ENCODE data around the gene RASGRF2.
A peak's percentile ranks its signal among the peaks of the same experiment; 100 is the strongest.
"Not testable (repeated sequence)": the region's sequence is repeated elsewhere in the genome, so short reads cannot be mapped to it uniquely, and the experiment has no call there.

Gene RASGRF2

GRCh38 chr5:80982093-80982492, 21.9 kb downstream of the RASGRF2 start:
- DNase-seq (ENCODE audit: low read depth in 2 of 2) = no peak

DNA sequence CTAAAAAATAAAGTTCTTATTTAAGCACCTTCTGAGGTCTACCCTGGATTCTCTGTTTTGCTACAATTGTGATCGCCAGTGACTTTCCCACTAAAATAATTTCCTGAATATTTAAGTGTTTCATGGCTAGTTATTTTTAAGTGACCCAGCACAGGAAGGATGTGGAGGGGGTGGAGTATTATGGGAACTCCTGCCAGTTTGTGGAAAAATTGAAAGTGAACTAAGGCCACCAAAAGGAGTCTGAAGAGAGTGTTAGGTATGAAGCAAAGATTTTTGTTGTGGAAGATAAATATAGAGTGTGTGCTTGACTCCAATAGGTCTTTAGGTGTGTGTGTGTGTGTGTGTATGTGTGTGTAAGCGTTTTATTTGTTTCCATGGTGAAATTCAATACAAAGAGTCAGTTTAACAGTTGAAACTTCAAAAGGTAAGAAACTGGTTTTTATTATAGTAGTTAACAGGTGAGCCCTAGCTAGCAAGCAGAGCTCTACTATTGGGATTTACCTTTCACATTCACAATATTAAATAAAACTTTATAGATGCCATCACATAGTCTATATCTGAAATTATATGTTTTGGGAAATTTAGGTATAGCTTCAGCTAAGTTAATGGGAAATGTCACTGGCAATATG, 25.6 kb downstream of the RASGRF2 start:
- DNase-seq (ENCODE audit: low read depth in 2 of 2) = no peak

- DNase-seq (ENCODE audit: low read depth in 2 of 2) = no peak
These were observed 26.2 kb downstream of the RASGRF2 start for GRCh38 chr5:80986382-80986781.

DNA sequence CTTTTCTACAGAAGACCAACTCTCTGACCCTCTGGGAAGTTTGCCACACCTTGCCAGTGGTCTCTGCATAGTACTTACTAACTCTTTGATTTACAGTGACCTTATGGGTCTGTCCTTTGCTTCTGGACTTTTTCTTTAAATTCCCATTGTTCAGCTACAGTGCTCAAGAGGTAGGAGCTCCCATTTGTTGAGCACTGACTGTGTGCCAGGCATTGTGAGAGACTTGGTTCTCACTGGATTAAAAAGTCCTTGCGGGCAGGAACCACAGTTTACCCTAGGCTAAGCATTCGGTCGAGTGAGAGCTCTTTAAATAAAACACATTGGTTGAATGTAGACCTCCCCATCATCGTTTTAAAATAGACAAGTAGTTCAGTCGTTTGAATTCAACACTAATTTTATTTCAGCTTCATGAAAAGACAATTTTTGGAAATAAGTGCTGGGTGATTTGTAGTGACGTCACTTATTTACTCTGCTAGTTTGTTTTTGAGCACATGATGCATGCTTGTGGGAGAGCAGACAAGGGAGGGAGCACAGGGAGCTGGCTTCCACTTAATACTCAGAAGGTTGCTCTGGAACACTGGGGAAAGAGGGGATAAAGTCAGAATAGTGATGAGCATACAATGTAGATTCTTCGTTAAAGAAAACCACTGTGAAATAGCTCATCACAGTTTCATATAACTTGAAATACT, 27.1 kb downstream of the RASGRF2 start:
- DNase-seq (ENCODE audit: low read depth in 2 of 2) = no peak

DNA sequence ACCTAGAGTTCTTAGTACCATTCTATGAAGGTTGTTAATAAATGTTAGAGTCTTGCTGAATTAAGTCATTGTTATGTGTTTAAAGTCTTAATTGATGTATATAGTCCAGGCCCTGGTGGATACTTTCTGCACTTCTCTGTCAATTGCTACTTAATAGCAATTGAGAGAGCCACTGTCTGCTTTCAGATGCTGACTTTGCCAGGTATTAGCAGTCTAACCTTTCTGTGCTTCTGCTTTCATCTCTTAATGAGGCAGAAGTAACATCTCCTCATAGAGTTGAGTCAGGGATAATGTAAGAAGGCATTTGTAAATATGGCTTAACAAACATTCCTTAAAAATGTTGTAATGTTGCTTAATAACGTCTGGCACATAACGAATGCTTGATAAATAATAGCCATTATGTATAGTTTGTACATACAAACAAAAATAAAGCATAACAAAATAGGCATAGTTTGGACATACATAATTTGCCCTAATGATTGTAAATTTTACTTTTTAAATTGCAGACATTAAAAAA, 28.3 kb downstream of the RASGRF2 start:
- DNase-seq (ENCODE audit: low read depth in 2 of 2) = no peak

DNA sequence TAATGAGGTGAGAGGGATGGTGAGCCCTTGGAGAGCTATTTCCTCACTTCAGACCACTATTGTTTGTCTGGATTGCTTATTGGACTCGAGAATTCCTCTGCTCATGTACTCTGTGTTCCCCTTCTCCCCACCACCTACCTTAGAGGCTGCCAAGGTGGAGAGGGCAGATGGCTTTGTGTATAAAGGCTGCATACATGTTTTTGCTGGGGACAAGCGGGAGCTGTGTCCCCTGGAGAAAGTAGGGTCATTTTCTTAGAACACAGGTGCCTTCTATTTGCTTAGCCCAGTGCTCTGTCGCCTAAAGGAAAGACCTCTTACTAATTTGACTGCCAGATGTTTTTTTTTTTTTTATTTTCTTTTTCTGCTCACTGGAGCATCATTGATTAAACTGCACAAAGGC, 29.7 kb downstream of the RASGRF2 start:
- no peak for DNase-seq (ENCODE audit: low read depth in 2 of 2)

- DNase-seq (ENCODE audit: low read depth in 2 of 2) = no peak
These were observed 30.4 kb downstream of the RASGRF2 start for GRCh38 chr5:80990527-80990926.

GRCh38 chr5:80990971-80991370, 30.8 kb downstream of the RASGRF2 start:
- DNase-seq (ENCODE audit: low read depth in 2 of 2) = no peak

DNA sequence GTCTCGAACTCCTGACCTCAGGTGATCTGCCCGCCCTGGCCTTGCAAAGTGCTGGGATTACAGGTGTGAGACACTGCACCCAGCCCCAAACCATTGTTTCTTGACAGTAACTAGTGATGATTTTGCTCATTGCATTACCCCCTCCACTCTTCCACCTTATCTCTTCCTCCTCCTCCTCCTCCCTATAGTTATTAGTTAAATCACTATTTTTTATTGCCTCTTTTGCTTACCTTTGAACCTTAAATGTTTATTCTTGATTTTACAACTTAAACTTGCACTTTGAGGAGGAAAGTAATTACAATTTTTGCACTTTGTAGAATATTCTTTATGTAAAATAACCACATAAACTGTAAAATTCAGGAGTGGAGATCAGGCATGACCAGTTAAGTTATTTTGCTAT, 35.7 kb downstream of the RASGRF2 start:
- no peak for DNase-seq (ENCODE audit: low read depth in 2 of 2)

DNA sequence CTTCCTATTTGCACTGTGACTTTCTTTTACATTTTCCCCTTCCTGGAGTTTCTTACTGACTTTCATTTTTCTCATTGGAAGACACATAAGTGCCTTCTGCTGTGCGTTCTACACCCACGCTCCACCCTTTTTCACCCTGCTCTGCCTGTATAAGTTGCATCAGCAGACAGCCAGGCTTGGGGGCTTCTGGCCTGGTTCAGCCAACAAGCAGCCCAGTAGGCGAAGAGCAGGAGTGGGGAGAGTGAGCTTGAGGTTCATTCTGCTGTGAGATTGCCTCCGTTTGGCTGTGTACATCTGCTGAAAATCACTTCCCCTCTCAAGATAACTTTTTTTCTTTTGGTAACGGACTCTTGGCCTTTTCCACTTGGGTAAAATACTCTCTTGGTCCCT, 38.4 kb downstream of the RASGRF2 start:
- DNase-seq (ENCODE audit: low read depth in 2 of 2) = peak in 1 of 2 donors; percentile 35

- DNase-seq (ENCODE audit: low read depth in 2 of 2) = no peak
These were observed 43.7 kb downstream of the RASGRF2 start for GRCh38 chr5:81003811-81004386.

DNA sequence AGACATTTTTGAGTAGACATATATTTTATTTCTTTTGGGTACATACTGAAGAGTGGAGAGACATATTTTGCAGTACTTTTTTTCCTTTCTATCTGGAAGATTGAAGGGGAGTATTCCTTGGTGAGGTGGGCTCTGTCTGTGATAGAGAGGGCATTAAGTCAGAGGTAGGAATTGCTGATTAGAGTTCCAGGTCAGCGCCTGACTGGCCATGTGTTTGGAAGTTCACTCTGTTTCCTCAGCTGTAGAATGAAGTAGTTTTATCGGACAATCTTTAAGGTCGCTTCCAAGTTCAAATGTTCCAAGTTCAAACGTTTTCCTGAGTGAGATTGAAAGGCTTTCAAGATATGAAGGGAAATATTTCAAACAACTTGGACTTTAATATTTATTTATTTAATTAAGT, 45.5 kb downstream of the RASGRF2 start:
- DNase-seq (ENCODE audit: low read depth in 2 of 2) = no peak

DNA sequence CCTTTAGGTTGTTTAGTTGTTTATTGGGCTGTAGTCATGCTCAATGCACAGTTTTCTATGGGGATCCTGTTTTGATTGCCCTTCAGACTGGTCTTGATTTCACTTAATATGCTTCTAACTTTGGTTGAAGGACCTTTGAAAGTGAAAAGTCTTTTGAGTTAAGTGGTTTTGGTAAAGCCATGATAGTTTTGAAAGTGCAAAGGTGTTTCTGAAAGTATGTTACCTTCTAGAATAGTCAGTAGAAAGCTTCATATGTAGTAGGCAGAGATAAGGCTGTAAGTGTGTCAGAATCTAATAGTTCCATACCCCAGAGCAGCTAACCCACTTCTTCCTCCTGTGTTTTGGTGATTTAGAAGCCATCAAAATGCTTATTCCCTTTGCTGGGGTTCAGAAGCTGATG, 46.1 kb downstream of the RASGRF2 start:
- no peak for DNase-seq (ENCODE audit: low read depth in 2 of 2)

DNA sequence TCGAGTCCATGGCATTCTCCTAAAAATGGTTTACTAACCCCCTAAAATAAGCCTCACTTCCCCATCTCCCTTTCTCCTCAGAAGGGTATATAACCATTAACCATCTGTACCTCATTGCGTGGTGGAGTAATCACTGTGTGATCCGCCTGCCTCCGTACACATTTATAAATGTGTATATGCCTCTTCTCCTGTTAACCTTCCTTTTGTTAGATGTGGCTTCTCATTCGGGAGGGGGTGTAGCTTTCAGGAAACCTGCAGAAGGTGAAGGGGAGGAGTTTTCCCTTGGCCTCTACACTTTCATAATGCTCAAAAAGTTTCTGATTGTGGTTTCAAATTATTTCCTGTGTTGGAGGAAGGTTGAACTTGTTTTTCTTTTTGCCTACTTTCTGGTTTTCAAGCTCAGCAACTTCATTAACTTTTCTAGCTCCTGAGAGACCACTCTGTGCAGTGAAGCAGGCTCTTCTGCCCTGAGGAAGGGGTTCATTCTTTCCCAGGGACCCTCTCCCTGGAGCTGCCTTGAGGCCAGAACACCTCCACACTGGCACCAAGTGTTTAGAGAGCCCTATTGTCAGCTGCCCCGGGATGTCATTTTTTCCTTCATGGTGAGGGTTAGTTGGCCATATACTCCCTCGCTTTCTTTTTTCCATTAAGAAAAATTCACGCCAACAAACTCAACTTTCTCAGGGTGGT, 46.9 kb downstream of the RASGRF2 start:
- no peak for DNase-seq (ENCODE audit: low read depth in 2 of 2)

DNA sequence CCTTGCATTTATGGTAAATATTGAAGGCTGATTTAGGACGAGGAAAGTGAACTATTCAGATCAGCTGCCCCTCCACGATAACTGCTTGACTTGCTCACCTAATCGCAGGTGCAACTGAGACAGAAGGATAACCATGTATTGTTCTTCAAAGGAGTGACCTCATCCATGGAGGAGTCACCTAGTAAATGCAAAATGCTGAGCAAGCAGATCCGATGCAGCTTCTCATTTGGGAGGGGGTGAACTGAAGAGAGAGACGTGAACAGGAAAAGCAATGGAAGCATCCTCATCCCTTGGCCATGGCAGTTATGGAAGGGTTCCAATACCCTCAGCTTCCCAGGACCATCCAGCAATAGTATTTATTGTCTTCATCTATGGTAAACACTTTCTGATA, 47.5 kb downstream of the RASGRF2 start:
- DNase-seq (ENCODE audit: low read depth in 2 of 2) = no peak

DNA sequence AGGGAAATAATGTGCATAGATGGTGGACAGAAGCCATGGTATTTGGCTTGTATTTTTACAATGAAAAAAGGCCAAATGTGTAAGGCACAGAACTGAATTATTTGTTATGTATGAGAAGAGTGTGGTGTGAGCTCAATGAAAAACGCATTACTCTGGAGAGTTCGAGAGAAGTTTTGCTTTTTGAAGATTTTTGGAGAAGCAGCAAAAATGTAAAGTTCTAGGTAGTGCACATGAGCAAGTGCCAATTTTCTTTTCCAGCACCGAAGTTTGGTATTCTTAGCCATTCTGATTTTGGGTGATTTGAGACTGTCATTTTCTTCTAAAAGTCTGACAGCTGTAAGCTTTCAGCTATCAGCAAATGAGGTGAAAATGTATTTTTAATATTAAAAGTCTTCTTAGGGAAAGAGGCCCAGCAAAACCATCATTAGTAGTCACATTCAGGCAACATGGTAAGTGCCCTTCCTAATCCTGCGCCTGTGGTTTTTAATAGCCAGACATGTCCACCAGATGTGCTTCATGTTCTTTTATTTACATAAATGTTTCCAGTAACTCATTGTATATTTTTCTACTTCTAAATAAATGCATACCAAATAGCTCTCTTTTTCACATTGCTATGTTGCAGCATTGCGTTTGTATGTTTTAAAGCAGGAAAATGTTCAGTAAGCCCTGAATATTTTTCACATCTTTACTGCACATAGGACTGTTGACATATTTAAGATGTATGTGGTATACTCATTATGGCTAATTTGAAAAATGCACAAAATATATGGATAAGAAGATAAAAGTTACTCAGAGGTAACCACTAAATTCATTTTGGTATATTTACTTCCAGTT, 50.4 kb downstream of the RASGRF2 start:
- DNase-seq (ENCODE audit: low read depth in 2 of 2) = no peak

GRCh38 chr5:81014348-81014747, 54.2 kb downstream of the RASGRF2 start:
- no peak for DNase-seq (ENCODE audit: low read depth in 2 of 2)

DNA sequence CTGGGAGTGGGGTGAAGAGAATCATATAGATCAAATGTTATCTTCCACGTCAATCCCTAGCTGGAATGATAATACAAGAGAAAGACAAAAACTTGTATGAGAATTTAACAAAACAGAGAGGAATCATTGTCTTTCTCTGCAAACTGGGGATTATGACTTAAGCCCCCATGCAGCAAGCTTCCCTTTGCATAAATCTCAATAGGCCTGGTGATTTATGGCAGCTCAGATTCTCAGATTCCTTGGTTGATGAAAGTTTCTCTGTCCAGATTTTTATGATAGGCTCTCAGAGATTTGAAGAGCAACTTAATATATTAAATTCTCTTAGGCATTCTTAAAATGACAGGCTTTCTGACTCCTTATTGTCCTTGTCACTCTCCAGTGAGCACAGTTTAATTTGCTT, 56.0 kb downstream of the RASGRF2 start:
- no peak for DNase-seq (ENCODE audit: low read depth in 2 of 2)

GRCh38 chr5:81017320-81017719, 57.2 kb downstream of the RASGRF2 start:
- no peak for DNase-seq (ENCODE audit: low read depth in 2 of 2)

DNA sequence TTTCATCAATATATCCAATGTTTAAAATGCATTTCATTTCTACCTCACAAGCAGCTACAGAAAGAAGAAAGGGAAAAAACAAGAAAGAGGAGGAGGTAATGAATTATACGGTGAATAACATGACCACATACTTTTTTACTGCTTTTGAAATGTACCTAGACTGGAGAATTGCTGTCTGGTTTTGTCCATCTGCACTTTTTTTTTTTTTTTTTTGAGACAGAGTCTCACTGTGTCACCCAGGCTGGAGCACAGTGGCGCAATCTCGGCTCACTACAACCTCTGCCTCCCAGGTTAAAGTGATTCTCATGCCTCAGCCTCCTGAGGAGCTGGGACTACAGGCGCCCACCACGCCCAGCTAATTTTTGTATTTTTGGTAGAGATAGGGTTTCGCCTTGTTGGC, 58.4 kb downstream of the RASGRF2 start:
- DNase-seq (ENCODE audit: low read depth in 2 of 2) = not testable (repeated sequence)

GRCh38 chr5:81019748-81020147, 59.6 kb downstream of the RASGRF2 start:
- DNase-seq (ENCODE audit: low read depth in 2 of 2) = no peak

All from stimulated activated CD8-positive, alpha-beta memory T cell treated with anti-CD3 and anti-CD28 coated beads, Interleukin-2, amount 100 ng/mL, for 48 hours (primary cell).